GM12874 (cell line): ENCODE measurements around the gene MAEA.

ENCODE experiments used
- TF ChIP-seq, protein P1 (sequence below): IDR thresholded peaks from 2 replicates; pipeline ENCODE4 v1.5.1; 2011; ENCODE audit warnings: low read depth, mild to moderate bottlenecking, control low read depth, low read length, moderate library complexity; ENCODE audit not compliant: insufficient read depth

Gene MAEA

DNA sequence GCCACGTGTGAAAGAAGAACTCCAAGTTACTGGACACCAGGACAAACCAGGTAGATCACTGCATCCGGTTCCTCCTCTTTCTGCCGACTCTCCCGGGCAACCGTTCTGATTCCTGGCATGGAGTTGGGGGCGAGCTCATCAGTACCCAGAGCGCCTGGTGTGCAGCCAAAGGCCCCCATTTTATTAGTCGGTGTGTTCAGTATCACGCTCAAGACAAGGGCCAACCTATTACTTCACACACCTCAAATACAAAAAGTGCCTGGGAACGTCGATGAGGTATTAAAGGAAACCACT is 38.0 kb upstream of the MAEA start:
- TF ChIP-seq, protein P1, sequence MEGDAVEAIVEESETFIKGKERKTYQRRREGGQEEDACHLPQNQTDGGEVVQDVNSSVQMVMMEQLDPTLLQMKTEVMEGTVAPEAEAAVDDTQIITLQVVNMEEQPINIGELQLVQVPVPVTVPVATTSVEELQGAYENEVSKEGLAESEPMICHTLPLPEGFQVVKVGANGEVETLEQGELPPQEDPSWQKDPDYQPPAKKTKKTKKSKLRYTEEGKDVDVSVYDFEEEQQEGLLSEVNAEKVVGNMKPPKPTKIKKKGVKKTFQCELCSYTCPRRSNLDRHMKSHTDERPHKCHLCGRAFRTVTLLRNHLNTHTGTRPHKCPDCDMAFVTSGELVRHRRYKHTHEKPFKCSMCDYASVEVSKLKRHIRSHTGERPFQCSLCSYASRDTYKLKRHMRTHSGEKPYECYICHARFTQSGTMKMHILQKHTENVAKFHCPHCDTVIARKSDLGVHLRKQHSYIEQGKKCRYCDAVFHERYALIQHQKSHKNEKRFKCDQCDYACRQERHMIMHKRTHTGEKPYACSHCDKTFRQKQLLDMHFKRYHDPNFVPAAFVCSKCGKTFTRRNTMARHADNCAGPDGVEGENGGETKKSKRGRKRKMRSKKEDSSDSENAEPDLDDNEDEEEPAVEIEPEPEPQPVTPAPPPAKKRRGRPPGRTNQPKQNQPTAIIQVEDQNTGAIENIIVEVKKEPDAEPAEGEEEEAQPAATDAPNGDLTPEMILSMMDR = no peak

DNA sequence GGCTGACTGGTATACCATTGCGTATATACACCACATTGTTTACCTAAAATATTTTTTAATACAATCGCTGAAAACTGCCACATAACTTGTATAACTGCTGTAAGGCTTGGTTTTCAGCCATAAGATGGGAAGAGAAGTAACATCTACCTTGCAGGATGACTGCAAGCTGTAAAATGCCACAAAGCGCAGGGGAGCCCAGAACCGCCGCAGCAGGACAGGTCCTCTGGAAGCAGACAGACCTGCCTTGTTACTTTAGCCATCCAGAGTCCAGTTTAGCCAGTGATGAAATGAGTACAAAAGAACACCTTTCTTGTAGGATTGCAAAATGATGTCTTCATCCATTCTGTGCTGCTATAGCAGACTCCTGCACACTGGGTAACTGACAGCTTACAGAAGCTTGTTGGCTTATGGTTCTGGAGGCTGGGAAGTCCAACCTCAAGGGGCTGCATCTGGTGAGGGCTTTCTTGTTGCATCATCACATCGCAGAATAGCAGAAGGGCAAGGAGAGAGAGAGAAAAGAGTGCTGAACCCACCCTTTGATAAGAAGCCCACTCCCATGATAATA is 36.7 kb upstream of the MAEA start:
- TF ChIP-seq, protein P1 = no peak

DNA sequence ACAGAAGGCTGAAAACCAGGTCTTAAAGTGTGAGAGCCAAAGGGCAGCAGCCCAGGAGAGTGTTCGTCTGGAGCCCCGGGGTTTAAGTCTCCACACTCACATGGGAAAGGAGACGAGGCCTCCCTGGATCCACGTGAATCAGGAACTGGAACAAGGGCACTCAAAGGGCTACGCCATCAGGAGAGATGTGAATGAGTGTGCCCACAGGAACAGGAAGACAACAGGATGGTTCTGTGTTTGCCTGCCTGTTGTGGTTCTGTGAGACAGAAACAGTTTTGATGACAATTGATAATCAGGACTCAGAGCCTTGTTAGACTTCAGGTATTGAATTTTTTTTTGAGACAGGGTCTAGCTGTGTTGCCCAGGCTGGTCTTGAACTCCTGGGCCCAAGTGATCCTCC is 35.9 kb upstream of the MAEA start:
- TF ChIP-seq, protein P1 = no peak

DNA sequence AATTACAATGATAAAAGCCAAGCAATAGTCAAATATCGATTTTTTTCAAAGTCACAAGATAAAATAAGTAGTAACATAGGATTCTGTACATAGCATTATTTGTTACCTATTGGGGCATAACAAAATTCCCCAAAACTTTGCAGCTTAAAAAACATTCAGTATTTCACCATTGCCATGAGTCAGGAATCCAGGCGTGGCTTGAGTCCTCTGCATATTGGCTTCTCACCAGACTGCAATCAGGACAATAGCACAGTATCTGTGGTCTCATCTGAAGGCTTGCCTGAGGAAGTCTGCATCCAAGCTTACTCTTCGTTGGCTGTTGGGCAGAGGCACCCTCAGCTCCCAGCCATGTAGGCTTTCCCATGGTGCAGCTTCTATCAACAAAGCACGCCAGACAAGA is 34.5 kb upstream of the MAEA start:
- TF ChIP-seq, protein P1 = no peak

DNA sequence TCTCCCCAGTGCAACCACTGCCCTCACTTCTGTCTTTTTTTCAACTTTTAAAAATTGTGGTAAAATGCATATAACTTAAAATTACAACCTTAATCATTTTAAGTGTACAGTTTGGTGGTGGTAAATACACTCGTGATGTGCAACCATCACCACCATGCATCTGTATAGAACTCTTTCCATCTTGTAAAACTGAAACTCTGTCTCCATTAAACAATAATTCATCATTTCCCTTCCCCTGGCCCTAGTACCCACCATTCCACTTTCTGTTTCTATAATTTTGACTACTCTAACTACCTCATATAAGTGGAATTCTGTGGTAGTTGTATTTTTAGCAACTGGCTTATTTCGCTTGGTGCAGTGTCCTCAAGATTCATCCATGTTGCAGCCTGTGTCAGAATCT is 34.0 kb upstream of the MAEA start:
- TF ChIP-seq, protein P1 = no peak

DNA sequence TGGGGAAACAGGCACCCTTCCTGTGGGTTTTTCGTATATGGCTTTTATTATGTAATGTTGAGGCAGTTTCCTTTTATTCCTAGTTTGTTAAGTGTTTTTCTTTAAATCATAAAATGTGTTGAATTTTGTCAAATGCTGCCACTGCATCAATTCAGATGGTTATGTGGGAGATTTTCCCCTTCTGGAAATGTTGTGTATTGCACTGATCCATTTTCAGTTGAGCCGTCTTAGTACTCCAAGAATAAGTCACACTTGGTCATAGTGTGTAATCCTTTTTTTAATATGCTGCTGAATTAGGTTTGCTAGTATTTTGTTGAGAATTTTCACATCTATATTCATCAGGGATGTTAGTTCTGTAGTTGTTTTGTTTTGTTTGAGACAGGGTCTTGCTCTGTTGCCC is 31.2 kb upstream of the MAEA start:
- TF ChIP-seq, protein P1 = no peak

DNA sequence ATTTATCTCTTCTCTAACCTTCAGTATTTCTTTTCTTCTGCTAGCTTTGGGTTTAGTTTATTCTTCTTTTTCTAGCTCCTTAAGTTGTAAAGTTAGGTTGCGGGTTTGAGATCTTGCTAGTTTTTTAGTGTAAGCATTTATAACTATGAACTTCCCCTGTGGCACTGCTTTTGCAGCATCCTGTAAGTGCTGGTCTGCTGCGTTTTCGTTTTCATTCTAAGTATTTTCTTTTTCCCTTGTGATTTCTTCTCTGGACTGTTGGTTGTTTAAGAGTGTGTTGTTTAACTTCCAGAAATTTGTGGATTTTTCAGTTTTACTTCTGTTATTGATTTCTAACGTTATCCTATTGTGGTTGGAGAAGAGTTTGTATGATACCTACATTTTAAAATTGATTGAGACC is 29.7 kb upstream of the MAEA start:
- TF ChIP-seq, protein P1 = no peak
